IMR-90 (cell line): Measurements from ENCODE around the gene PDZD7. TPM values are rescaled to one million over a fixed set of nuclear protein-coding genes. Genes with fewer than 3 reads are reported as not detected.

Experiments
- ATAC-seq: fragments of 200-7000 bp; cut with Tn5 transposase; 2 replicates; pipeline ENCODE4 v1.9.1; 2020; ENCODE audit warnings: low read depth, mild to moderate bottlenecking, moderate library complexity
- BruUV-seq: library from RNA; stranded (reverse); fragments of 400-500 nt; replicated peaks from 2 replicates; lab custom pipeline; 2021; lab: Mats Ljungman, UMichigan
- CTCF ChIA-PET: fragments of 300-600 bp; formaldehyde crosslinking; extraction: SDS; loops from one replicate; lab custom pipeline; 2021; ENCODE audit warnings: antibody characterized with exemption; lab: Yijun Ruan, JAX
- POLR2A ChIA-PET: fragments of 300-600 bp; sonication (Branson Sonifier 250); formaldehyde crosslinking; loops from one replicate; lab custom pipeline; 2022; ENCODE audit warnings: antibody characterized with exemption; ENCODE audit not compliant: unreplicated experiment; lab: Charles Lee
- DNase-seq: peaks from one replicate; pipeline ENCODE4 v3.0.0; 2013
- H2AFZ ChIP-seq: replicated peaks from 2 replicates; pipeline ENCODE3; 2013; ENCODE audit warnings: low read length, mild to moderate bottlenecking; ENCODE audit not compliant: poor library complexity
- H2AK5ac ChIP-seq: 2 replicates; pipeline ENCODE4 v1.6.1; 2013; ENCODE audit warnings: low read depth, low read length, inconsistent platforms
- H2AK9ac ChIP-seq: replicated peaks from 2 replicates; pipeline ENCODE3; 2013; ENCODE audit warnings: mild to moderate bottlenecking, low read depth, low read length, moderate library complexity; ENCODE audit not compliant: poor library complexity
- H2BK120ac ChIP-seq: 2 replicates; pipeline ENCODE4 v1.6.1; 2013; ENCODE audit warnings: low read depth, low read length, inconsistent platforms
- H2BK15ac ChIP-seq: 3 replicates; pipeline ENCODE4 v1.6.1; 2013; ENCODE audit warnings: low read depth, low read length, inconsistent platforms
- H2BK20ac ChIP-seq: 2 replicates; pipeline ENCODE4 v1.6.1; 2013; ENCODE audit warnings: low read depth, mild to moderate bottlenecking, inconsistent platforms, low read length, moderate library complexity
- H2BK5ac ChIP-seq: 2 replicates; pipeline ENCODE4 v1.6.1; 2013; ENCODE audit warnings: mild to moderate bottlenecking, low read depth, low read length, inconsistent platforms; ENCODE audit not compliant: poor library complexity, severe bottlenecking
- H3K14ac ChIP-seq: replicated peaks from 2 replicates; pipeline ENCODE4 v1.6.1; 2013; ENCODE audit warnings: low read depth, low read length, inconsistent platforms
- H3K18ac ChIP-seq: 2 replicates; pipeline ENCODE4 v1.6.1; 2013; ENCODE audit warnings: low read depth, low read length, control low read depth
- H3K23ac ChIP-seq: 2 replicates; pipeline ENCODE4 v1.6.1; 2013; ENCODE audit warnings: low read depth, low read length, inconsistent platforms
- H3K27ac ChIP-seq: 2 replicates; pipeline ENCODE4 v1.5.1; 2013; ENCODE audit warnings: mild to moderate bottlenecking, control low read depth, low read length; ENCODE audit not compliant: insufficient read depth
- H3K27me3 ChIP-seq: 2 replicates; pipeline ENCODE4 v1.6.1; 2013; ENCODE audit warnings: low read length; ENCODE audit not compliant: control insufficient read depth, insufficient read depth
- H3K36me3 ChIP-seq: 2 replicates; pipeline ENCODE4 v1.6.1; 2013; ENCODE audit warnings: low read length, mixed read lengths; ENCODE audit not compliant: control insufficient read depth, insufficient read depth
- H3K4ac ChIP-seq: 2 replicates; pipeline ENCODE4 v1.6.1; 2013; ENCODE audit warnings: low read depth, low read length, inconsistent platforms
- H3K4me1 ChIP-seq: 2 replicates; pipeline ENCODE4 v1.6.1; 2013; ENCODE audit warnings: low read length, mixed read lengths; ENCODE audit not compliant: control insufficient read depth, insufficient read depth
- H3K4me2 ChIP-seq: 2 replicates; pipeline ENCODE4 v1.6.1; 2013; ENCODE audit warnings: low read depth, mild to moderate bottlenecking, control low read depth, low read length, moderate library complexity
- H3K4me3 ChIP-seq: 2 replicates; pipeline ENCODE4 v1.5.1; 2013; ENCODE audit warnings: low read depth, mild to moderate bottlenecking, control low read depth, low read length, moderate library complexity; ENCODE audit not compliant: insufficient read depth
- H3K56ac ChIP-seq: 2 replicates; pipeline ENCODE4 v1.6.1; 2013; ENCODE audit warnings: low read length, inconsistent platforms; ENCODE audit not compliant: insufficient read depth; ENCODE audit errors: extremely low read depth
- H3K79me1 ChIP-seq, 2 experiments: 2 replicates each; pipeline ENCODE4 v1.6.1; 2013; ENCODE audit warnings: low read length in 2 of 2, inconsistent platforms in 1 of 2, low read depth in 1 of 2
- H3K9ac ChIP-seq: 2 replicates; pipeline ENCODE4 v1.6.1; 2013; ENCODE audit warnings: low read depth, low read length, control low read depth
- H3K9me1 ChIP-seq: 2 replicates; pipeline ENCODE4 v1.6.1; 2013; ENCODE audit warnings: low read length, inconsistent platforms; ENCODE audit not compliant: insufficient read depth
- H3K9me3 ChIP-seq: 2 replicates; pipeline ENCODE4 v1.6.1; 2013; ENCODE audit warnings: low read length; ENCODE audit not compliant: control insufficient read depth, insufficient read depth
- H4K20me1 ChIP-seq: 2 replicates; pipeline ENCODE4 v1.6.1; 2013; ENCODE audit warnings: low read length, inconsistent platforms; ENCODE audit not compliant: insufficient read depth
- H4K5ac ChIP-seq: 2 replicates; pipeline ENCODE4 v1.6.1; 2013; ENCODE audit warnings: mild to moderate bottlenecking, low read depth, low read length, control low read depth
- H4K8ac ChIP-seq, 2 experiments: 2 replicates each; pipeline ENCODE4 v1.6.1; 2013; ENCODE audit warnings: low read depth in 2 of 2, low read length in 2 of 2, control low read depth in 1 of 2, inconsistent platforms in 1 of 2
- H4K91ac ChIP-seq: 2 replicates; pipeline ENCODE4 v1.6.1; 2013; ENCODE audit warnings: low read depth, low read length, inconsistent platforms; ENCODE audit not compliant: insufficient read depth
- BHLHE40 ChIP-seq: fragments of 150-350 bp; IDR thresholded peaks from 2 replicates; pipeline ENCODE4 v1.6.1; 2016; ENCODE audit warnings: mild to moderate bottlenecking, low read depth, low read length
- CEBPB ChIP-seq: IDR thresholded peaks from 2 replicates; pipeline ENCODE4 v1.6.1; 2012; ENCODE audit warnings: low read depth, low read length, improper control_type of control experiment
- CHD1 ChIP-seq: IDR thresholded peaks from 2 replicates; pipeline ENCODE4 v1.6.1; 2012; ENCODE audit warnings: low read depth, low read length, improper control_type of control experiment
- CTCF ChIP-seq: conservative IDR thresholded peaks from 2 replicates; pipeline ENCODE4 v1.5.1; 2012; ENCODE audit warnings: mild to moderate bottlenecking, low read depth, low read length, improper control_type of control experiment
- FOS ChIP-seq: fragments of 150-350 bp; IDR thresholded peaks from 2 replicates; pipeline ENCODE4 v1.6.1; 2016; ENCODE audit warnings: low read depth, low read length
- MAFK ChIP-seq: IDR thresholded peaks from 2 replicates; pipeline ENCODE4 v1.6.1; 2012; ENCODE audit warnings: low read depth, low read length, improper control_type of control experiment
- MAZ ChIP-seq: IDR thresholded peaks from 2 replicates; pipeline ENCODE4 v1.6.1; 2012; ENCODE audit warnings: low read depth, mild to moderate bottlenecking, low read length, improper control_type of control experiment, moderate library complexity, borderline replicate concordance
- NFE2L2 ChIP-seq: fragments of 150-350 bp; IDR thresholded peaks from 2 replicates; pipeline ENCODE4 v1.6.1; 2016; ENCODE audit warnings: low read depth, mild to moderate bottlenecking, low read length
- POLR2A ChIP-seq: IDR thresholded peaks from 2 replicates; pipeline ENCODE4 v1.6.1; 2012; ENCODE audit warnings: mild to moderate bottlenecking, low read depth, low read length
- RAD21 ChIP-seq: IDR thresholded peaks from 2 replicates; pipeline ENCODE4 v1.6.1; 2012; ENCODE audit warnings: low read length, improper control_type of control experiment
- RCOR1 ChIP-seq: IDR thresholded peaks from 2 replicates; pipeline ENCODE4 v1.6.1; 2012; ENCODE audit warnings: mild to moderate bottlenecking, low read length, improper control_type of control experiment; ENCODE audit not compliant: insufficient replicate concordance
- RFX5 ChIP-seq: IDR thresholded peaks from 2 replicates; pipeline ENCODE4 v1.8.0; 2012; ENCODE audit warnings: low read depth, mild to moderate bottlenecking, low read length, moderate library complexity
- SMC3 ChIP-seq: fragments of 150-350 bp; IDR thresholded peaks from 2 replicates; pipeline ENCODE4 v1.6.1; 2016; ENCODE audit warnings: low read depth, mild to moderate bottlenecking, antibody characterized with exemption, low read length, moderate library complexity
- WGBS, 2 experiments: methylation state at CpG; one replicate each; pipeline versions ENCODE4 v1.1.5 to v1.1.7; 2013; ENCODE audit warnings: missing lambda C conversion rate in 2 of 2; ENCODE audit not compliant: insufficient read length in 1 of 2; ENCODE audit errors: extremely low coverage in 2 of 2; 5-methylcytosine and 5-hydroxymethylcytosine counted together
- dilution Hi-C: fragments of 300-500 bp; cut with HindIII; formaldehyde crosslinking; loops from one replicate; pipeline ENCODE4 v1.14.3; 2018; ENCODE audit warnings: low sequenced_read_pairs; ENCODE audit not compliant: unreplicated experiment
- in situ Hi-C: fragments of 300-500 bp; cut with MboI; formaldehyde crosslinking; loops from 3 replicates; pipeline ENCODE4 v1.14.3; 2019; ENCODE audit warnings: low sequenced_read_pairs, inconsistent platforms, mixed read lengths
- intact Hi-C: fragments of 100-400 bp; cut with micrococcal nuclease; formaldehyde crosslinking; loops from 2 replicates; pipeline ENCODE4 v1.10.0; 2022
- polyA plus RNA-seq, 3 experiments: library from polyadenylated mRNA; depleted of rRNA; stranded (reverse); fragments of >200 nt; gene quantifications; 2 replicates each; pipeline ENCODE4 v1.2.3, GENCODE V29; 2012; ENCODE audit warnings: low replicate concordance in 1 of 3
- total RNA-seq: library from RNA; depleted of rRNA; stranded (reverse); fragments of >200 nt; gene quantifications from 2 replicates; pipeline ENCODE4 v1.2.3, GENCODE V29; 2012
- TF ChIP-seq, protein P1 (sequence below): fragments of 150-350 bp; IDR thresholded peaks from 2 replicates; pipeline ENCODE4 v1.6.1; 2016; ENCODE audit warnings: low read depth, mild to moderate bottlenecking, low read length, moderate library complexity, borderline replicate concordance
- TF ChIP-seq, protein P2 (sequence below): fragments of 150-350 bp; IDR thresholded peaks from 2 replicates; pipeline ENCODE4 v1.6.1; 2017; ENCODE audit warnings: mild to moderate bottlenecking, antibody characterized with exemption, low read length, low read depth

The PDZD7 gene
- total and polyA plus RNA-seq, 2 of the 4 experiments (the other 2 are of a cell fraction): 0.90 to 1.5 TPM

DNA sequence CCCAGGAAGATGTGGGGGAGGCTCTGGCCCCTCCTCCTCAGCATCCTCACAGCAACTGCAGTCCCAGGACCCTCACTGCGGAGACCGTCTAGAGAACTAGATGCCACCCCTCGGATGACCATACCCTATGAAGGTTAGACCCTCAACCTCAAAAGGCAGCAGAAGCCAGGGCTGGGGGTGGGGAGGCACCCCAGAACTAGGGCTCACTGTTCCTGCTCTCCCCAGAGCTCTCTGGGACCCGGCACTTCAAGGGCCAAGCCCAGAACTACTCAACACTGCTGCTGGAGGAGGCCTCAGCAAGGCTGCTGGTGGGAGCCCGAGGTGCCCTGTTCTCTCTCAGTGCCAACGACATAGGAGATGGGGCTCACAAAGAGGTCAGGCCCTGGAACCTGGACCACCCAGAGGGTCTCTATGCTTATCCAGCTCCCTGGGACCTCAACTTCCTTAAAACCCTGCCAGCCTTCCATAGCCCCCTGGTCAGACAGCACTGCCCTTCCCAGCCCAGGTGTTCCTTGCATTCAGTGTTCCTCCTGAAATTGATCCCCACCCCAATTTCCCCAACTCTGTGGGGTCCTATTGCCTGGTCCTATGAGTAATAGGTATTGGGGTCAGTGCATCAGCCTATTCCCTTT is 57.9 kb downstream of the PDZD7 start:
- TF ChIP-seq CHD1 (no peak), FOS (no peak), RAD21 (no peak), CTCF (no peak), NFE2L2 (no peak), MAFK (no peak), RCOR1 (no peak), RFX5 (no peak), CEBPB (no peak), POLR2A (no peak), SMC3 (no peak), MAZ (no peak), BHLHE40 (no peak)
- TF ChIP-seq, protein P1, sequence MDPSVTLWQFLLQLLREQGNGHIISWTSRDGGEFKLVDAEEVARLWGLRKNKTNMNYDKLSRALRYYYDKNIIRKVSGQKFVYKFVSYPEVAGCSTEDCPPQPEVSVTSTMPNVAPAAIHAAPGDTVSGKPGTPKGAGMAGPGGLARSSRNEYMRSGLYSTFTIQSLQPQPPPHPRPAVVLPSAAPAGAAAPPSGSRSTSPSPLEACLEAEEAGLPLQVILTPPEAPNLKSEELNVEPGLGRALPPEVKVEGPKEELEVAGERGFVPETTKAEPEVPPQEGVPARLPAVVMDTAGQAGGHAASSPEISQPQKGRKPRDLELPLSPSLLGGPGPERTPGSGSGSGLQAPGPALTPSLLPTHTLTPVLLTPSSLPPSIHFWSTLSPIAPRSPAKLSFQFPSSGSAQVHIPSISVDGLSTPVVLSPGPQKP: no peak
- TF ChIP-seq, protein P2, sequence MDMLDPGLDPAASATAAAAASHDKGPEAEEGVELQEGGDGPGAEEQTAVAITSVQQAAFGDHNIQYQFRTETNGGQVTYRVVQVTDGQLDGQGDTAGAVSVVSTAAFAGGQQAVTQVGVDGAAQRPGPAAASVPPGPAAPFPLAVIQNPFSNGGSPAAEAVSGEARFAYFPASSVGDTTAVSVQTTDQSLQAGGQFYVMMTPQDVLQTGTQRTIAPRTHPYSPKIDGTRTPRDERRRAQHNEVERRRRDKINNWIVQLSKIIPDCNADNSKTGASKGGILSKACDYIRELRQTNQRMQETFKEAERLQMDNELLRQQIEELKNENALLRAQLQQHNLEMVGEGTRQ: no peak
- no peak overlapping the region for H3K4ac ChIP-seq
- dilution Hi-C loops: no loop called here
- peaks cover 11% of the 10 kb centered on the region; the same call in 1 of the 2 replicates for H3K9me1 ChIP-seq
- H3K23ac ChIP-seq: no peak overlapping the region
- no peak overlapping the region for H4K91ac ChIP-seq
- no peak overlapping the region for H3K9ac ChIP-seq
- H3K56ac ChIP-seq: no peak overlapping the region
- in situ Hi-C loops: no loop called here
- H2BK15ac ChIP-seq: no peak overlapping the region
- H2BK120ac ChIP-seq: no peak overlapping the region
- no peak overlapping the region for H2AK5ac ChIP-seq
- ChIA-PET POLR2A (no interaction called here), CTCF (no interaction called here)
- H4K20me1 ChIP-seq: no peaks in the 10 kb centered on the region; the same call in none of the 2 replicates
- WGBS, 2 experiments: 83% methylated on average over 3 of the region's 6 CpGs; no CpG with 5 or more reads in 1 of the 2 experiments
- peaks cover 6% of the 10 kb centered on the region for H3K4me1 ChIP-seq
- intact Hi-C loops: no loop called here
- H2AFZ ChIP-seq: no peak overlapping the region
- H3K9me3 ChIP-seq: no peaks in the 10 kb centered on the region
- BruUV-seq: no TSS peak
- no peak overlapping the region for H3K27ac ChIP-seq
- no peak overlapping the region for H3K4me3 ChIP-seq
- H3K27me3 ChIP-seq: no peaks in the 10 kb centered on the region
- no peak overlapping the region for H3K4me2 ChIP-seq
- H3K36me3 ChIP-seq: no peaks in the 10 kb centered on the region
- DNase-seq (no peak), ATAC-seq (no peak)
- H2BK5ac ChIP-seq: no peak overlapping the region
- H3K14ac ChIP-seq: no peak overlapping the region
- H3K79me1 ChIP-seq: no peaks in the 10 kb centered on the region
- H3K18ac ChIP-seq: no peak overlapping the region
- H4K5ac ChIP-seq: no peak overlapping the region
- no peak overlapping the region for H4K8ac ChIP-seq
- no peak overlapping the region for H2AK9ac ChIP-seq
- H2BK20ac ChIP-seq: no peak overlapping the region
